ENCODE data around the gene COLEC12. TPM values are rescaled to one million over a fixed set of nuclear protein-coding genes. Genes with fewer than 3 reads are reported as not detected.
A peak's percentile ranks its signal among the peaks of the same experiment; 100 is the strongest.

COLEC12 gene
- total and polyA plus RNA-seq, 9 donors: 0.78 to 20.7 (median 5.9) TPM

DNA sequence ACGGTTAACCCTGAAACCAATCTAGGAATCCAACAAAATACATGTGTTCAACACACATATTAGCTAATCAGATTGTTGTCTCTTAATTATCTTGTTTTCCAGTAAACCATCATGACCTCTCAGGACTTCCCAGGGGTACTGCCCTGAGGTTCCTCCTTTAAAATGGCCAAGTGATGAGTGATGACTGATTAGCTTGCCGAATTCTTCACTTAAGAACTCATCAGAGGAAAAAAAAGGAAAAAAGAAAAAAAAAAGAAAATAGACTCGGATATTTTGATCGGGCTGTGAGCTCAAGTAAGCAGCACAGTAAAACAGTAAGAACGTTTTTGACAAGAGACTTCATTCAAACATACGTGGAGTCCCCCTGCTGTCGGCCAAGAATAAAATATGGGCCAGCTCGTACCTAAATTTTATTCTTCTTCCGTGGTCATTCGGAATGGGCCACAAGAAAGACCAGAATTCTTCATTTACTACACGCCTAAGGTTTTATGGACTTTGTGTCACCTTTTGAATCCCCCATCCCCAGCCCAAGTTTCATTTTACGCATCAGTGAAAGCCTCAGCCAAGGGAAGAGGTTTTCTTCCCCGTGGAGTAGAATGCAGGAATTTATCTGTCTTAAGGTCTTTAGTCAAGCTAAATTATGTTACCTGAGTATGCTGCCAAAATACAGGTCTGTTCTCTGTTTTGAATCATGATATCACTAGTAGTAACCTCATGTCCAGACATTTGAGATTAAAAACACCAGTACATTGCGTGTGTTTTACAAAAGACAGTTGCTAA lies 40.5 kb downstream of the COLEC12 start:
- no peak for DNase-seq
- Histone ChIP-seq H3K9me3 (no peaks in the 10 kb centered on the region), H3K4me3 (no peak overlapping the region), H3K4me1 (ENCODE audit: insufficient read depth) (no peaks in the 10 kb centered on the region), H3K27ac (no peak overlapping the region), H3K36me3 (no peaks in the 10 kb centered on the region), H3K27me3 (no peaks in the 10 kb centered on the region)
- 74 to 86% (median 83%) methylated on average over 14 of the region's 14 CpGs for WGBS, 3 donors
- intact Hi-C loops (cut with DNase I): loop anchor here in 1 of 4 donors (10.0 kb wide), 1 partner anchor 55 kb away; no protein-coding TSS in a partner anchor
- TF ChIP-seq POLR2A (IDR thresholded peaks at IDR 0.05) (no peak), EP300 (IDR thresholded peaks at IDR 0.05) (no peak), CTCF (IDR thresholded peaks at IDR 0.05) (no peak)

DNA sequence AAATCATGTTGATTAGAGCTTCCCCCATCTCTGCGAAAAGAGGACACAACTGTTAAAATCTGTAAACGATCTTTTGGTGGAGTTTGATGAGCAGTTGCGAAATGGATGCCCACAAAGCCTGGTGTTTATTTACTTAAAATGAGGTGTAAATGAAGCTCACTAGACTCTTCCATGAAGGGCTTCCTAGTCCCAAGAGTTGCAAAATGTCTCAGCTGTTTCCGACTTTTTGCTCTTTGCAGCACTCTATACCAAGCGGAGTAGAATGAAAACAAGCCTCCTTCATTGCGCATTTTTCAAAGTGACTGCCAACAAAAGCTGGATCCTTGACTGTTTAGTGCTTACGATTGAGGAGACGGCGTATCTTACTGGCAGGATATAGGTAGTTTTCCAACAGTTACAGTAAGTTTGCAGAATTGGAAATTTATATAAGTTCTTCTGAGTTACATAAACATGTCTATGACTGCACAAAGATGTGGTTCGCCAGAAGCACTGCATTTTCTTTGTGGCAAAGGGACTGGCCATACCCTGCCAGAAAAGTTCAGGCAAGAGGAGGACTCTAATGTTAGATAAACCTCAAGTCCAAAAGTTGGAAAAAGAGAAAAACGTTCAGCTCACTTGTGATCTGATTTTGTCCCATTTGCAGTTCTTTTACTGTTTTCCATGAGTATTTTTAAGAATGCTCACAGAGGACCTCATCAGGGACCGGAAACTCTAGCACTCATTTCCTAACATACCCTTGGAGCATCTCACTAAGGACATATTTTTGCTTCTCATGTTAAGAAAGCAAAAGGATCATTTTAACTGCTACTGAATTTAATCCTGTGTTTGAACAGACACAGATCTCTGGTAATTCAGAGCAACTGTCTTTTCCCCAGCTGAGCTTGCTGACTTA lies 42.7 kb downstream of the COLEC12 start:
- no peaks in the 10 kb centered on the region for H3K4me1 ChIP-seq (ENCODE audit: insufficient read depth)
- DNase-seq: no peak
- TF ChIP-seq POLR2A (IDR thresholded peaks at IDR 0.05): no peak
- TF ChIP-seq CTCF (IDR thresholded peaks at IDR 0.05): no peak
- no peak for TF ChIP-seq EP300 (IDR thresholded peaks at IDR 0.05)
- H3K9me3 ChIP-seq: no peaks in the 10 kb centered on the region
- WGBS, 3 donors: 62 to 66% (median 65%) methylated on average over 12 of the region's 12 CpGs
- H3K4me3 ChIP-seq: no peak overlapping the region
- H3K27me3 ChIP-seq: no peaks in the 10 kb centered on the region
- H3K27ac ChIP-seq: no peak overlapping the region
- no peaks in the 10 kb centered on the region for H3K36me3 ChIP-seq
- intact Hi-C loops (cut with DNase I): loop anchor here in 1 of 4 donors (10.0 kb wide), 1 partner anchor 57 kb away; no protein-coding TSS in a partner anchor

GRCh38 chr18:457140-457519 lies 43.4 kb downstream of the COLEC12 start:
- Histone ChIP-seq H3K4me3 (no peak overlapping the region), H3K27ac (peak overlapping the region in 1 of 2 donors; percentile 23), H3K4me1 (ENCODE audit: insufficient read depth) (no peaks in the 10 kb centered on the region), H3K9me3 (no peaks in the 10 kb centered on the region), H3K36me3 (no peaks in the 10 kb centered on the region), H3K27me3 (no peaks in the 10 kb centered on the region)
- intact Hi-C loops (cut with DNase I): loop anchor here in 1 of 4 donors (10.0 kb wide), 1 partner anchor 58 kb away; no protein-coding TSS in a partner anchor
- no peak for TF ChIP-seq POLR2A (IDR thresholded peaks at IDR 0.05)
- no peak for TF ChIP-seq CTCF (IDR thresholded peaks at IDR 0.05)
- TF ChIP-seq EP300 (IDR thresholded peaks at IDR 0.05): no peak
- DNase-seq: peak in 1 of 5 donors; percentile 39
- WGBS, 3 donors: 6 to 17% (median 9%) methylated on average over 9 of the region's 9 CpGs

GRCh38 chr18:456361-457139 lies 44.0 kb downstream of the COLEC12 start:
- Histone ChIP-seq H3K27ac (peak overlapping the region in 1 of 2 donors; percentile 23), H3K27me3 (no peaks in the 10 kb centered on the region), H3K4me3 (peak overlapping the region; percentile 13), H3K9me3 (no peaks in the 10 kb centered on the region), H3K4me1 (ENCODE audit: insufficient read depth) (no peaks in the 10 kb centered on the region), H3K36me3 (no peaks in the 10 kb centered on the region)
- peak in 2 of 5 donors; percentile 26 to 31 for DNase-seq
- no peak for TF ChIP-seq CTCF (IDR thresholded peaks at IDR 0.05)
- TF ChIP-seq EP300 (IDR thresholded peaks at IDR 0.05): no peak
- TF ChIP-seq POLR2A (IDR thresholded peaks at IDR 0.05): no peak
- intact Hi-C loops (cut with DNase I): loop anchor here in 1 of 4 donors (10.0 kb wide), 1 partner anchor 58 kb away; no protein-coding TSS in a partner anchor
- 56 to 63% (median 60%) methylated on average over 22 of the region's 22 CpGs for WGBS, 3 donors
